Brain pericyte (primary cell): ENCODE measurements around the gene PTGS1.
A peak's percentile ranks its signal among the peaks of the same experiment; 100 is the strongest.
"Not testable (repeated sequence)": the region's sequence is repeated elsewhere in the genome, so short reads cannot be mapped to it uniquely, and the experiment has no call there.

Source experiments
- DNase-seq: peaks from one replicate; pipeline ENCODE4 v3.0.0-alpha.2; 2012; ENCODE audit warnings: low read depth, low spot score

The PTGS1 gene

GRCh38 chr9:122347348-122348287 lies 23.2 kb upstream of the PTGS1 start:
- no peak for DNase-seq

- DNase-seq = no peak
These were observed 22.5 kb upstream of the PTGS1 start for GRCh38 chr9:122348288-122348777.

GRCh38 chr9:122348791-122349190 lies 22.0 kb upstream of the PTGS1 start:
- DNase-seq = no peak

GRCh38 chr9:122349201-122349600 lies 21.6 kb upstream of the PTGS1 start:
- DNase-seq = no peak

GRCh38 chr9:122350577-122351355 lies 20.1 kb upstream of the PTGS1 start:
- peak; percentile 20 for DNase-seq

- no peak for DNase-seq
These were observed 16.2 kb upstream of the PTGS1 start for GRCh38 chr9:122354536-122355199.

GRCh38 chr9:122355336-122355875 lies 15.4 kb upstream of the PTGS1 start:
- DNase-seq = no peak

GRCh38 chr9:122356627-122357026 lies 14.2 kb upstream of the PTGS1 start:
- no peak for DNase-seq

- no peak for DNase-seq
These were observed 9.9 kb upstream of the PTGS1 start for GRCh38 chr9:122360891-122361290.

GRCh38 chr9:122363131-122363530 lies 7.7 kb upstream of the PTGS1 start:
- DNase-seq = not testable (repeated sequence)

- no peak for DNase-seq
These were observed 6.6 kb upstream of the PTGS1 start for GRCh38 chr9:122364117-122364782.

GRCh38 chr9:122364783-122365150 lies 6.1 kb upstream of the PTGS1 start:
- no peak for DNase-seq

GRCh38 chr9:122366074-122366660 lies 4.7 kb upstream of the PTGS1 start:
- DNase-seq = no peak

GRCh38 chr9:122367065-122367464 lies 3.8 kb upstream of the PTGS1 start:
- DNase-seq = no peak

- no peak for DNase-seq
These were observed 2.9 kb upstream of the PTGS1 start for GRCh38 chr9:122367774-122368460.

GRCh38 chr9:122368642-122369041 lies 2.2 kb upstream of the PTGS1 start:
- DNase-seq = no peak

GRCh38 chr9:122370303-122370702 lies 521 bp upstream of the PTGS1 start:
- DNase-seq = no peak

GRCh38 chr9:122371846-122372245 lies 1.0 kb downstream of the PTGS1 start:
- no peak for DNase-seq

- no peak for DNase-seq
These were observed 2.3 kb downstream of the PTGS1 start for GRCh38 chr9:122372856-122373845.
